IPS-20b (cell line): ENCODE data around the gene ABHD18.
"Not testable (repeated sequence)": the region's sequence is repeated elsewhere in the genome, so short reads cannot be mapped to it uniquely, and the experiment has no call there.

ENCODE experiments used
- H3K27ac ChIP-seq: one replicate; pipeline ENCODE4 v1.5.1; 2013; ENCODE audit warnings: low read length
- H3K27me3 ChIP-seq: 2 replicates; pipeline ENCODE4 v1.6.1; 2013; ENCODE audit warnings: mild to moderate bottlenecking, low read length, inconsistent platforms; ENCODE audit not compliant: insufficient read depth
- H3K36me3 ChIP-seq: 2 replicates; pipeline ENCODE4 v1.6.1; 2013; ENCODE audit warnings: low read depth, mild to moderate bottlenecking, inconsistent platforms, low read length, moderate library complexity; ENCODE audit not compliant: insufficient read depth
- H3K4me1 ChIP-seq: 2 replicates; pipeline ENCODE4 v1.6.1; 2013; ENCODE audit warnings: mild to moderate bottlenecking, control low read depth, inconsistent platforms, low read length, moderate library complexity; ENCODE audit not compliant: insufficient read depth
- H3K4me3 ChIP-seq: 2 replicates; pipeline ENCODE4 v1.5.1; 2013; ENCODE audit warnings: mild to moderate bottlenecking, low read length, inconsistent platforms
- H3K9ac ChIP-seq: 2 replicates; pipeline ENCODE4 v1.6.1; 2013; ENCODE audit warnings: low read depth, mild to moderate bottlenecking, inconsistent platforms, low read length, moderate library complexity
- H3K9me3 ChIP-seq: 2 replicates; pipeline ENCODE4 v1.6.1; 2013; ENCODE audit warnings: mild to moderate bottlenecking, low read depth, low read length, inconsistent platforms; ENCODE audit not compliant: insufficient read depth

Gene ABHD18

GRCh38 chr4:127996521-127996920, 31.3 kb downstream of the ABHD18 start:
- not testable (repeated sequence) for H3K36me3 ChIP-seq, H3K9me3 ChIP-seq

GRCh38 chr4:127997534-127998388, 32.6 kb downstream of the ABHD18 start:
- Histone ChIP-seq H3K27me3 (no peaks in the 10 kb centered on the region), H3K4me3 (no peak overlapping the region), H3K4me1 (no peaks in the 10 kb centered on the region), H3K9ac (no peak overlapping the region), H3K9me3 (peaks cover 6% of the 10 kb centered on the region), H3K27ac (no peak overlapping the region), H3K36me3 (0 out of 2 replicates have a peak, but pooled peaks cover 3% of the 10 kb centered on the region)

More at GRCh38 chr4:127996521-127996920, 31.3 kb downstream of the ABHD18 start:
- H3K4me1 ChIP-seq, H3K27ac ChIP-seq, H3K4me3 ChIP-seq, H3K27me3 ChIP-seq, H3K9ac ChIP-seq: not testable (repeated sequence)

GRCh38 chr4:128006592-128006991, 41.4 kb downstream of the ABHD18 start:
- Histone ChIP-seq H3K4me1 (no peaks in the 10 kb centered on the region), H3K9ac (no peak overlapping the region), H3K27ac (no peak overlapping the region), H3K27me3 (no peaks in the 10 kb centered on the region), H3K4me3 (no peak overlapping the region), H3K36me3 (0 out of 2 replicates have a peak, but pooled peaks cover 5% of the 10 kb centered on the region), H3K9me3 (no peaks in the 10 kb centered on the region)

GRCh38 chr4:128009428-128009827, 44.2 kb downstream of the ABHD18 start:
- Histone ChIP-seq H3K4me1 (no peaks in the 10 kb centered on the region), H3K9me3 (no peaks in the 10 kb centered on the region), H3K4me3 (no peak overlapping the region), H3K36me3 (peaks cover 10% of the 10 kb centered on the region), H3K27me3 (no peaks in the 10 kb centered on the region), H3K9ac (no peak overlapping the region), H3K27ac (no peak overlapping the region)

GRCh38 chr4:128025319-128025718, 60.1 kb downstream of the ABHD18 start:
- Histone ChIP-seq H3K9ac (no peak overlapping the region), H3K4me3 (no peak overlapping the region), H3K27me3 (no peaks in the 10 kb centered on the region), H3K27ac (no peak overlapping the region), H3K9me3 (no peaks in the 10 kb centered on the region), H3K36me3 (peaks cover 31% of the 10 kb centered on the region), H3K4me1 (no peaks in the 10 kb centered on the region)

GRCh38 chr4:128029907-128030306, 64.7 kb downstream of the ABHD18 start:
- Histone ChIP-seq H3K9me3 (no peaks in the 10 kb centered on the region), H3K4me3 (no peak overlapping the region), H3K4me1 (no peaks in the 10 kb centered on the region), H3K27ac (no peak overlapping the region), H3K9ac (no peak overlapping the region), H3K36me3 (peaks cover 20% of the 10 kb centered on the region), H3K27me3 (no peaks in the 10 kb centered on the region)

GRCh38 chr4:128031756-128032384, 66.7 kb downstream of the ABHD18 start:
- Histone ChIP-seq H3K36me3 (peaks cover 12% of the 10 kb centered on the region), H3K4me3 (no peak overlapping the region), H3K4me1 (no peaks in the 10 kb centered on the region), H3K9ac (no peak overlapping the region), H3K27ac (no peak overlapping the region), H3K9me3 (no peaks in the 10 kb centered on the region), H3K27me3 (no peaks in the 10 kb centered on the region)

- no peaks in the 10 kb centered on the region for H3K9me3 ChIP-seq
- H3K4me1 ChIP-seq: no peaks in the 10 kb centered on the region
- H3K4me3 ChIP-seq: no peak overlapping the region
- no peaks in the 10 kb centered on the region for H3K27me3 ChIP-seq
- no peak overlapping the region for H3K27ac ChIP-seq
- no peak overlapping the region for H3K9ac ChIP-seq
- H3K36me3 ChIP-seq: no peaks in the 10 kb centered on the region
Measured at GRCh38 chr4:128039568-128039967, 74.4 kb downstream of the ABHD18 start.

- H3K9me3 ChIP-seq, H3K4me3 ChIP-seq, H3K4me1 ChIP-seq, H3K27me3 ChIP-seq, H3K9ac ChIP-seq, H3K36me3 ChIP-seq, H3K27ac ChIP-seq: not testable (repeated sequence)
Measured at GRCh38 chr4:128047019-128047418, 81.8 kb downstream of the ABHD18 start.

- H3K27ac ChIP-seq, H3K27me3 ChIP-seq, H3K9ac ChIP-seq, H3K9me3 ChIP-seq, H3K4me3 ChIP-seq, H3K36me3 ChIP-seq, H3K4me1 ChIP-seq: not testable (repeated sequence)
Measured at GRCh38 chr4:128047514-128047913, 82.3 kb downstream of the ABHD18 start.

- H3K9me3 ChIP-seq, H3K9ac ChIP-seq, H3K4me3 ChIP-seq, H3K27ac ChIP-seq, H3K36me3 ChIP-seq, H3K4me1 ChIP-seq, H3K27me3 ChIP-seq: not testable (repeated sequence)
Measured at GRCh38 chr4:128051229-128051628, 86.0 kb downstream of the ABHD18 start.

- H3K4me1 ChIP-seq, H3K9me3 ChIP-seq, H3K36me3 ChIP-seq, H3K27me3 ChIP-seq: not testable (repeated sequence)
- Histone ChIP-seq H3K27ac (peak overlapping the region; percentile 45), H3K9ac (peak overlapping the region; percentile 49; the same call in 1 of the 2 replicates), H3K4me3 (peak overlapping the region; percentile 31; the same call in 1 of the 2 replicates)
Measured at GRCh38 chr4:128054907-128055306, 89.7 kb downstream of the ABHD18 start.
